ENCODE measurements around the gene SH2D2A. TPM values are rescaled to one million over a fixed set of nuclear protein-coding genes. Genes with fewer than 3 reads are reported as not detected.

SH2D2A gene
- total RNA-seq (2014; rRNA removed; shearing (Covaris generic)) = 5.5 and 5.8 TPM in 2 replicates
- 2.1 and 2.2 TPM in 2 replicates for total RNA-seq (2022)
- Bru-seq, nascent RNA = percentile 31 among the genes with signal in this experiment
- percentile 28 among the genes with signal in this experiment for BruChase-seq, experiment 1, labeled RNA remaining after a 6-hour chase
- BruChase-seq, experiment 2, labeled RNA remaining after a 2-hour chase = percentile 27 among the genes with signal in this experiment
- long read RNA-seq, partial matches to known transcripts = 0 of 4 reads
- long read RNA-seq, other reads (novel, unspliced or antisense) = 1 of 4 reads

GRCh38 chr1:156816561-156817328 is at the start of gene SH2D2A:
TSS of gene SH2D2A (minus strand) at chr1:156816848. CDS start at chr1:156816708, 140 bp downstream.
- H3K4me1 ChIP-seq (ENCODE audit: insufficient read depth, low read length, poor library complexity, severe bottlenecking) = peaks cover 27% of the 10 kb centered on the region
- H4K20me1 ChIP-seq (ENCODE audit: insufficient read depth, low read length) = no peaks in the 10 kb centered on the region
- DNase-seq (ENCODE audit: low spot score) = peak; percentile 84
- H3K36me3 ChIP-seq (ENCODE audit: insufficient read depth, low read length) = no peaks in the 10 kb centered on the region
- no peaks in the 10 kb centered on the region for H3K9me2 ChIP-seq (ENCODE audit: insufficient read depth, low read length)
- intact Hi-C loops (cut with micrococcal nuclease; ENCODE audit: unreplicated experiment) = no loop called here
- no peaks in the 10 kb centered on the region for H3K79me2 ChIP-seq (ENCODE audit: insufficient read depth, low read depth, low read length)
- H2AFZ ChIP-seq (ENCODE audit: low read length) = peak within 1 kb of the TSS; percentile 76
- POLR2A ChIA-PET = no interaction called here
- TF ChIP-seq EZH2phosphoT487 (IDR thresholded peaks at IDR 0.05; ENCODE audit: borderline replicate concordance, low read depth, low read length) = no peak
- TF ChIP-seq CTCF (conservative IDR thresholded peaks at IDR 0.05; ENCODE audit: low read length) = no peak
- peak within 1 kb of the TSS; percentile 54 for H3K4me3 ChIP-seq (ENCODE audit: low read depth, low read length, poor library complexity, severe bottlenecking)
- peak within 1 kb of the TSS; percentile 64 for H3K4me2 ChIP-seq (ENCODE audit: low read length)
- CTCF ChIA-PET (ENCODE audit: unreplicated experiment) = interaction anchor here (0.6 kb wide), 1 partner anchor 107 kb away, joined by 3 read pairs; no protein-coding TSS in a partner anchor
- no peaks in the 10 kb centered on the region for H3K9me3 ChIP-seq (ENCODE audit: low read length)
- no TSS peak for BruUV-seq (replicated peaks)
- H3K27ac ChIP-seq (ENCODE audit: low read depth, low read length, poor library complexity, severe bottlenecking) = no peak within 1 kb of the TSS

- no peak for TF ChIP-seq CTCF (conservative IDR thresholded peaks at IDR 0.05; ENCODE audit: low read length)
- no peak for TF ChIP-seq EZH2phosphoT487 (IDR thresholded peaks at IDR 0.05; ENCODE audit: borderline replicate concordance, low read depth, low read length)
- H4K20me1 ChIP-seq (ENCODE audit: insufficient read depth, low read length) = no peaks in the 10 kb centered on the region
- H3K4me3 ChIP-seq (ENCODE audit: low read depth, low read length, poor library complexity, severe bottlenecking) = no peak overlapping the region
- H3K4me1 ChIP-seq (ENCODE audit: insufficient read depth, low read length, poor library complexity, severe bottlenecking) = no peaks in the 10 kb centered on the region
- no peak for DNase-seq (ENCODE audit: low spot score)
- no peak overlapping the region for H3K4me2 ChIP-seq (ENCODE audit: low read length)
- BruUV-seq (replicated peaks) = no TSS peak
- H3K9me2 ChIP-seq (ENCODE audit: insufficient read depth, low read length) = no peaks in the 10 kb centered on the region
- ChIA-PET POLR2A (no interaction called here), CTCF (ENCODE audit: unreplicated experiment) (no interaction called here)
- no peak overlapping the region for H2AFZ ChIP-seq (ENCODE audit: low read length)
- H3K36me3 ChIP-seq (ENCODE audit: insufficient read depth, low read length) = no peaks in the 10 kb centered on the region
- intact Hi-C loops (cut with micrococcal nuclease; ENCODE audit: unreplicated experiment) = no loop called here
- H3K27ac ChIP-seq (ENCODE audit: low read depth, low read length, poor library complexity, severe bottlenecking) = no peak overlapping the region
- no peaks in the 10 kb centered on the region for H3K9me3 ChIP-seq (ENCODE audit: low read length)
- no peaks in the 10 kb centered on the region for H3K79me2 ChIP-seq (ENCODE audit: insufficient read depth, low read depth, low read length)
These were observed 49.2 kb upstream of the SH2D2A start for GRCh38 chr1:156865865-156866248.

- POLR2A ChIA-PET = no interaction called here
These were observed 48.6 kb upstream of the SH2D2A start for GRCh38 chr1:156865258-156865657.

More at GRCh38 chr1:156865258-156865657, 48.6 kb upstream of the SH2D2A start:
- intact Hi-C loops (cut with micrococcal nuclease; ENCODE audit: unreplicated experiment) = no loop called here
- no TSS peak for BruUV-seq (replicated peaks)
- H3K36me3 ChIP-seq (ENCODE audit: insufficient read depth, low read length) = no peaks in the 10 kb centered on the region
- no peak overlapping the region for H3K4me2 ChIP-seq (ENCODE audit: low read length)
- no peaks in the 10 kb centered on the region for H3K79me2 ChIP-seq (ENCODE audit: insufficient read depth, low read depth, low read length)
- no peak overlapping the region for H3K27ac ChIP-seq (ENCODE audit: low read depth, low read length, poor library complexity, severe bottlenecking)
- no peaks in the 10 kb centered on the region for H3K9me2 ChIP-seq (ENCODE audit: insufficient read depth, low read length)
- H4K20me1 ChIP-seq (ENCODE audit: insufficient read depth, low read length) = no peaks in the 10 kb centered on the region
- H3K9me3 ChIP-seq (ENCODE audit: low read length) = no peaks in the 10 kb centered on the region
- TF ChIP-seq CTCF (conservative IDR thresholded peaks at IDR 0.05; ENCODE audit: low read length) (no peak), EZH2phosphoT487 (IDR thresholded peaks at IDR 0.05; ENCODE audit: borderline replicate concordance, low read depth, low read length) (no peak)
- CTCF ChIA-PET (ENCODE audit: unreplicated experiment) = no interaction called here
- no peak for DNase-seq (ENCODE audit: low spot score)
- H3K4me3 ChIP-seq (ENCODE audit: low read depth, low read length, poor library complexity, severe bottlenecking) = no peak overlapping the region
- H3K4me1 ChIP-seq (ENCODE audit: insufficient read depth, low read length, poor library complexity, severe bottlenecking) = peaks cover 2% of the 10 kb centered on the region
- H2AFZ ChIP-seq (ENCODE audit: low read length) = no peak overlapping the region
